ENCODE measurements around the gene RPL41. TPM values are rescaled to one million over a fixed set of nuclear protein-coding genes. Genes with fewer than 3 reads are reported as not detected.

The RPL41 gene
- total RNA-seq, 1 experiment from 2014 or later, result 4,637 TPM

- Histone ChIP-seq H3K4ac (ENCODE audit: low read depth, low read length) (no peak overlapping the region), H3K23ac (ENCODE audit: insufficient read length, low read depth, low read length) (no peak overlapping the region), H3K27me3 (ENCODE audit: insufficient read depth, low read length) (no peaks in the 10 kb centered on the region), H3K18ac (ENCODE audit: insufficient read length, low read depth, low read length) (no peak overlapping the region), H3K79me2 (ENCODE audit: insufficient read depth, low read length) (peaks cover 17% of the 10 kb centered on the region; the same call in 1 of the 2 replicates), H2BK5ac (ENCODE audit: insufficient read length, low read length) (no peak overlapping the region), H3K14ac (ENCODE audit: insufficient read depth, low read length) (no peak overlapping the region), H4K91ac (ENCODE audit: insufficient read length, low read depth, low read length) (no peak overlapping the region), H3K4me2 (ENCODE audit: insufficient read depth, insufficient read length, low read length) (no peak overlapping the region), H2BK120ac (ENCODE audit: low read depth, low read length, poor library complexity, severe bottlenecking) (no peak overlapping the region), H3K9me3 (ENCODE audit: control insufficient read depth, low read depth, low read length) (no peaks in the 10 kb centered on the region), H2AK5ac (ENCODE audit: insufficient read length, low read length) (no peak overlapping the region), H4K8ac (replicated peaks; ENCODE audit: insufficient read length, low read depth, low read length) (no peak overlapping the region), H2BK12ac (ENCODE audit: insufficient read length, low read depth, low read length) (no peak overlapping the region), H2BK20ac (ENCODE audit: low read depth, low read length, poor library complexity, severe bottlenecking) (no peak overlapping the region), H4K20me1 (ENCODE audit: control insufficient read depth, insufficient read depth, insufficient read length) (no peaks in the 10 kb centered on the region), H2AFZ (ENCODE audit: low read length) (no peak overlapping the region), H3K79me1 (ENCODE audit: insufficient read depth, low read depth, low read length, poor library complexity, severe bottlenecking) (no peaks in the 10 kb centered on the region), H3K9ac (ENCODE audit: extremely low read depth, insufficient read length, low read length) (no peak overlapping the region), H3K56ac (ENCODE audit: insufficient read length, low read depth, low read length) (no peak overlapping the region), H3K23me2 (ENCODE audit: insufficient read length, low read depth, low read length, poor library complexity, severe bottlenecking) (peaks cover 8% of the 10 kb centered on the region), H4K5ac (ENCODE audit: insufficient read length, low read depth, low read length) (no peak overlapping the region), H3K27ac (ENCODE audit: insufficient read length, low read depth, low read length) (no peak overlapping the region), H2BK15ac (ENCODE audit: low read depth, low read length) (no peak overlapping the region), H3T11ph (ENCODE audit: low read length) (no peak overlapping the region), H3K4me1 (ENCODE audit: insufficient read depth, low read length) (peaks cover 8% of the 10 kb centered on the region; the same call in 1 of the 2 replicates)
- no peak for TF ChIP-seq CTCF (conservative IDR thresholded peaks at IDR 0.05)
- peaks cover 0 to 3% of the 10 kb centered on the region in 2 experiments; a peak in 1 of 5 replicates for H3K9me3 Mint-ChIP-seq
- H3K4me3 Mint-ChIP-seq, result peak overlapping the region in 1 of 2 experiments; percentile 95; a peak in 3 of 5 replicates
- H3K4me1 Mint-ChIP-seq, result peaks cover 22 to 27% of the 10 kb centered on the region in 2 experiments
- H3K36me3 Mint-ChIP-seq (ENCODE audit: insufficient read depth in 1 of 3, low read depth in 3 of 3), result peaks cover 31 to 78% (median 61%) of the 10 kb centered on the region in 3 experiments
- H3K27ac Mint-ChIP-seq, result peak overlapping the region in 2 of 3 experiments; percentile 57 to 75; a peak in 2 of 7 replicates
- DNase-seq, result no peak
- no CpG with 5 or more reads among the region's 1 CpG for WGBS (ENCODE audit: extremely low coverage, insufficient read length, low lambda C conversion rate)
- H3K27me3 Mint-ChIP-seq (ENCODE audit: low read depth), result no peaks in the 10 kb centered on the region; the same call in 1 of the 2 replicates
Observed at GRCh38 chr12:56102683-56103065, 13.8 kb upstream of the RPL41 start.
